GM19438 (cell line): ENCODE measurements around the gene NOTCH1.

ENCODE experiments used
- ATAC-seq: cut with Tn5 transposase; IDR thresholded peaks from one replicate; pipeline ENCODE4 v1.9.1; 2021; ENCODE audit warnings: low read depth; ENCODE audit not compliant: unreplicated experiment

NOTCH1 gene

DNA sequence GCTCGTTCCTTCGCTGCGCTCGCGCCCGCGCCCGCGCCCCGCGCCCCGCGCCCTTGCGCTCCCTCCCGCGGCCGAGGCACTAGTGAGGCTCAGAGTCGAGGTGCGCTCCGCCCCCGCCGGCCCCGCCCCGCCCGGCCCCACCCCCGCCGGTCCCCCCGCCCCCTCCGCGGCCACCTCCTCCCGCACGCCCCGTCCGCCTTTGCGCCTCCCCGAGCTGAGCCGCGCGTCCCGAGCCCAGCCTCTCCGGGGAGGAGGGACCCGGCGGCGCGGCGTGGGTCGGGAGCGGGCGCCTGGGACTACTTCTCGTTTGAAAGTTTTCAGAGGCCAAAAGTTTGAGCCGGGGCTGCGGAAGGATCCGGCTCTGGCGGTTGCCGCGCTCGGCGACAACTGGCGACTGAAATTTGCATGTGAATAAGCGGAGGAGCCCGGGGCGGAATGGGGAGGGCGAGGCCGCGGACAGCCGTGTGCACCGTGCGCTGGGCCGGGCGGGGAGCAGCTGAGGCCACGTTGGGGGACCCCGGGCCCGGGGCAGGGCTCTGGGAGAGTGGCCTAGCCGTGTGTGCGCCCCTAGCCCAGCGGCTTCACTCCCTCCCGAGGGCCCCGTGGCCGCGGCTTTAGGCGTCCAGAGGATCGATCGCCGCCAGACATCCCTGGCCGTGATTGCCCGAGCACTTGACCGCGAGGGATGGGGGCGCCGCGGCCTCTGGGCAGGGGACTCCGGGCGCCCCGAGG is at the start of gene NOTCH1:
TSS of gene NOTCH1 (minus strand) at position 84 of the 732 bp plus-strand sequence. CDS start 262 bp downstream, outside the sequence.
- peak; percentile 53 for ATAC-seq

DNA sequence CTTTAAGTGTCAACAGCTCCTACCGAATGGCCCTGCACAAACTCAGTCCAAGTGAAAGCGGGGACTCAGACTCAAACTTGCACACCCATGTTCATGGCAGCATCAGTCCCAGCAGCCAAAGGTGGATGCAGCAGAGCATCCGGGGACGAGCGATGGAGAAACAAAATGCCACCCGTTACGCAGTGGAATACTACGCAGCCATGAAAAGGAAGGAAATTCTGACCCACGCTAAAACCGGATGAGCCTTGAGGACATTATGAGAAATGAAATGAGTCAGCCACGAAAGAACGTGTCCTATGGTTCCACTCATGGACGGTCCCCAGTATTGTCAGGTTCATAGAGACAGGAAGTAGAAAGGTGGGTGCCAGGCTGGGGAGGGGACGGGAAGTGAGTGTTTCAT is 48.6 kb upstream of the NOTCH1 start:
- no peak for ATAC-seq

GRCh38 chr9:136593581-136593980 is 47.7 kb upstream of the NOTCH1 start:
- ATAC-seq = no peak

DNA sequence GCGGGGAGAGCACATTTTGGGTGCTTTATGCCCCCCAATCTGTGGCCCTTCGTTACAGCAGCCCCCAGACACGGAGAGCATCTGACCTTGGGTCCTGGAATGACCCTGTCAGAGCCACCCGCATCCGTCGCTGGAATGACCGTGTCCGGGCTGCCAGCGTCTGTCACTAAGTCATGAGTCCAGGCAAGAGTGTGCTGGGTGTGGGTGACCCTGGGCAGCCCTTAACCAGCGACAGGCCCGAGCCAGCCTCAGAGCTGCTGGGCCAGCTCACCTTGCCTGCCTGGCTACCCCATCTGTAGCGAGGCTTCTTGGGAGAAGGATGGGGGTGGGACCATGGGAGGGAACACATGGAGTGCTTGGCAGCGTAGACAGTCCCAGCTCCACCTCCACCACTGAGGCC is 46.8 kb upstream of the NOTCH1 start:
- ATAC-seq = no peak

DNA sequence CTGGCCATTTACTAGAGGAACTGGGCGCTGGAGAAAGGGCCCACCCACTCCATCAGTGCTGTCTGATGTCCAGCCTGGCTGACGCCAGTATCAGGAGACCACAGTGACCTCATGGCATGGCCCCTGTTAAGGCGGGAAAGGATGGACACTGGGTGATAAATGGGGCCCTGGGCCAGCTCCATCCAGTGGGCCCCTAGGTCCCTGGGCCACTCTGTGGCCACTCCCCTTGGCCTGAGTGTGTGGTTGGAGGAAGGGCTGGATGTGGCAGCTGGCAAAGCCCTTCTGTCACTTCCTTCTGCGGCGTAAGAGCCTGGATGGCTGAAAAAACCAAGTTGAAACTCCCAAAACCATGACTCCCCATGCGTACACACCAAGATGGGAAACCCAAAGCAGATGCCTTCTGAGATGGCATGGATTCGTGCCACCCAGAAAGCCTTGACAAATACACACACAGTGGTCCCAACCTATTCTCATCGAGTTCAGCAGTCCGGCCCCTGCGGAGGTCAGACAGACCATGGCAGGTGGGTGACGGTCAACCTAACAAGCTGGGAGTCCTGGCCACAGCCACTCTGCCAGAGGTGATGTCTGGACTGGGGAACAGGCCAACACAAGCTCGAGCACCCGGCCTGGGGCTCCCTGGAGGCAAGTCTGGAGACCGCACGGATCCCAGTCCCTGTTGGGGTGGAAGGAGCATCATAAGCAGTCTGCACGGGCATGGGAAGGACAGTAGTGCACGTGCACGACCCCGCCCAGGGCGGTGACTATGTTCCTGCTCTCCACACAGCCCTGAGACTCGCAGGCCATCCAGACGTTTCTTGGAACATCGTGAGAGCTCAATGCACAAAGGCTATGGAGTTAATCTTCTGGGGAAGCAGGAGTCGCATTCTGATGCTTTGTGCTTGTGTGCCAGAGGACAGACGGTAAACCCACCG is 45.2 kb upstream of the NOTCH1 start:
- ATAC-seq = no peak

DNA sequence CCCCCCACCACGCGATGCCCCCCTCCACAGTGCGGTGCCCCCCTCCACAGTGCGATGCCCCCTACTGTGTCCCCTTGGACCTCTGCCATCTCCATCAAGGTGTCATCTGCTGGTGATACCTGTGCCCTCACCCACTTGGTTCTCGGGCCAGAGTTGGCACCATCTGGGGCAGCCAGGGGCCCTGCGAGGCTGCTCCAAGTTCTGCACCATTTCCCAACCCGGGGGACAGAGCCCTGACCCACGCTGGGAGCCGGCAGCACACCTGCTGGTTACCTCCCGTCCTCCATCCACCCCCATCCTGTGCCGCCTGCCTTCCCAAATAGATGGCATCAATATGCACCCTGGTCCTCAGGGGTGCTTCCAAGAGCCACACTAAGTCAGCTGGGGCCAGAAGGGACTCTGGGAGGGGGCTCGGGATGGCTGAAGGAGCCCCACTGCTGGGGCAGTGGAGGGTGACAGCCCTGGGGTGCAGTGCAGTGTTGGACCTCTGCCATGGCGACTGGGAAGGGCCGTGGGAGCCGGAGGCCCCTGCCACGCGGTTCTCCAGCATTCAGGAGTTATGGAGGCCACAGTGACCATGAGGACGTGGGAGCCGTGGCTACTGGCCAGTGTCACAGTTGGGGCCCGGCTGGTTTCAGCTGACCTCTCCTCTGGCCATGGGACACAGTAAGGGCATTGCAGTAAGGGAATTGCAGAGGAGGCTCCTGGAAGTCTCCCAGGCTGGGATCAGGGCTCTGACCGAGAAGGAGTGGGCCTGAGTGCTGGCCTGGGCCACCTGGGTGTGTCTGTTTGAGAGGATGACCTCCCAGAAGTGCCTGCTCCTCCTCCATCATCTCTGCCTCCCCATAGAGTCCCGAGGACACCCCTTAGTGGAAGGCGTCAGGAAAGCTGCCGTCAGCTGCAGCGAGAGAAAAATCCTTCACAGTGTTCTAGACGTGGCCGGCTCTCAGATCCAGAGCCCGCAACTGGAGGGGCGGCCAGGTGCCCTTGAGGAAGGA is 44.2 kb upstream of the NOTCH1 start:
- ATAC-seq = no peak

- no peak for ATAC-seq
Measured at GRCh38 chr9:136588663-136589464, 43.0 kb upstream of the NOTCH1 start.

GRCh38 chr9:136587944-136588662 is 42.3 kb upstream of the NOTCH1 start:
- ATAC-seq = no peak

- no peak for ATAC-seq
Measured at GRCh38 chr9:136587145-136587943, 41.5 kb upstream of the NOTCH1 start.

DNA sequence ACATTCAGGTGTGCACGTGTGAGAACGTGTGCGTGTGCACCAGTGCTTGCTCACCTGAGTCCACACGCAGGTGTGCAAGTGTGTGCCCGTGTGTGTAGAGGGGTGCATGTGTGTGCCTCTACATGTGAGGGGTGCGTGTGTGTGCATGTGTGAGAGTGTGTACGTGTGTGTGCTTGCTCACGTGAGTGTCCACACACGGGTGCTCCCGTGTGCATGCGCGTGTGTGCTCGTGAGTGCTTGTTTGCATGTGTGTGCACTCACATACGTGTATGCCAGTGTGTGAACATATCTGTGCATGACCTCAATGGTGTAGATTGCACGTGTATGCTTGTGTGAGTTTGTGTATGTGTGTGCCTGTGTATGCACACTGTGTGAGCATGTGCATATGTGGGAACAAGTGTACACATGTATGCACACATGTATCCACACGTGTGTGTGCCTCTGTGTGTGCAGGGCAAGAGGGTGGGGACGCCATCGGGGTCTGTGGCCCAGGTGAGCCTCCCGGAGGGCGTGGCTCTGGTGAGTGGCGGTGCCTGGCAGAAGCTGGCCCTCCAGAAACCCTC is 40.6 kb upstream of the NOTCH1 start:
- ATAC-seq = no peak

- no peak for ATAC-seq
Measured at GRCh38 chr9:136585531-136586120, 39.8 kb upstream of the NOTCH1 start.

- ATAC-seq = no peak
Measured at GRCh38 chr9:136584934-136585333, 39.1 kb upstream of the NOTCH1 start.

DNA sequence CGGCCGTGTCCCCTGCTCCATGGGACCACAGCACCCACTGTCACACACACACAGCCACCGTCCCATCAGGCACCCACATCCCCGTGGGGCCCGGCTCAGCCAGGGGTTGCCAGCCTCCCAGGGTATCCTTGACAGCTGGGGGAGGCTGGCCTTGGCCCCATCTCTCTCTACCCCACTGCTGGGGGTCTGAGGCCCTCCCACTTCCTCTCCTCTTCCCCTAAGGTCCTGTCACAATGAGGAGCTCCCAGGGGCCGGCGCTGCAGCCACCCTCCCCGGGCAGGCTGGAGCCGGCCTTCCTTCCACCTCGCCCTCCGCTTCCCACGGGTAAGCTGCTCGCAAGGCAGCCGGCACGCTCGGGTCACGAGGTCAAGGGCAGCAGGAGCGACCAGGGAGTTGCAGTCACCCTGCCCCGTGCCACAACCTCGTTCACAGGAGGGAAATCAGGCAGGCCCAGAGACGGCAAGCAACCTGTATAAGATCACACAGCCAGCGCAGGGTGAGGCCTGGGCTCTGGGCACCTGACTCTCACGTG is 38.6 kb upstream of the NOTCH1 start:
- no peak for ATAC-seq

DNA sequence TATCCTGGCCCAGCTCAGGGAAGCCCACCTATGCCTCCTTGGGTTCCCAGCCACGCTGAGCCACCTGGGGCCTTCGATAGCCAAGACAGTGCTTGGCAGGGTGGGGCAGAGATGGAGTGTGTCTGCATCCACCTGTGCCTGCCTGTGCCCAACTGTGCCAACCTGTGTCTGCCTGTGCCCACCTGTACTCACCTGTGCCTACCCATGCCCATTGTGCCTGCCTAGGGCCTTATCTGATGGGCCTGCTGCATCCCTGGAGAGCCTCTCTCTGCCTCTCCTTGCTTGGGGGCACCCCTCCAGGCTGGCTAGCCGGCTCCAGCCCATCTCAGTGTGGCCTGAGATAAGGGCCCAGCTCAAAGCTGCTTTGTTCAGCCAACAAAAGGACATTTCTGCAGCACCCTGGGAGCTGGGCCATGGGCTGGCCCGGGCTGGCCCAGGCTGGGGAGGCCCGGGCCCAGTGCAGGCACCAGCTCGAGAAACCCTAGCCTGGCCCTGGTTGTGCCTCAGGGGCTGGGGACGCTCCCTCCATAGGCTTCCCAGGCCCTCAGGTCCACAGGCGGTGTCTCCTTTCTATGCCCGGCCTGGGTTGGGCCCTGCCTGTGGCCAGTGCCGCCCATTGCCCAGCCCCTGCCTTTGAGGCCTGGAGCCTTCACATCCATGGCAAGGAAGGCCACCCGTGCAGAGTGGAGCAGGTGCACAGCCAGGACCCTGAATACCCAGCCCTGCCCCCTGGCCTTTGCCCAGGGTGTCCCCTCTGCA is 37.3 kb upstream of the NOTCH1 start:
- no peak for ATAC-seq

- ATAC-seq = no peak
Measured at GRCh38 chr9:136581614-136582447, 36.0 kb upstream of the NOTCH1 start.
